SK-N-SH (cell line): ENCODE measurements around the gene B3GAT3. TPM values are rescaled to one million over a fixed set of nuclear protein-coding genes. Genes with fewer than 3 reads are reported as not detected.

Experiments used
- CTCF ChIA-PET: fragments of 300-600, 350-600 bp; formaldehyde crosslinking; extraction: SDS; loops from one replicate; lab custom pipeline; 2021; lab: Yijun Ruan, JAX
- POLR2A ChIA-PET: fragments of 350-600 bp; sonication (Branson Sonifier 250); formaldehyde crosslinking; extraction: SDS; loops from one replicate; lab custom pipeline; 2020; ENCODE audit warnings: antibody characterized with exemption, inconsistent platforms; lab: Yijun Ruan, JAX
- DNase-seq: peaks from one replicate; pipeline ENCODE4 v3.0.0; 2012
- H2AFZ ChIP-seq: fragments of 200-600 bp; sonication (generic); 2 replicates; pipeline ENCODE4 v1.8.1; 2016; ENCODE audit warnings: antibody characterized with exemption, mild to moderate bottlenecking, low read depth
- H3F3A ChIP-seq: fragments of 200-600 bp; sonication (generic); replicated peaks from 2 replicates; pipeline ENCODE3; 2016; ENCODE audit warnings: antibody characterized with exemption, mild to moderate bottlenecking; ENCODE audit not compliant: insufficient read depth
- H3K27ac ChIP-seq, 2 experiments: fragments of 200-500 bp in 1 of 2; fragments of 200-600 bp in 1 of 2; sonication (Bioruptor generic) in 1 of 2; sonication (generic), shearing (Covaris generic) in 1 of 2; 2 replicates each; pipeline versions ENCODE4 v1.5.1 to v1.6.1; 2014 to 2016; ENCODE audit warnings: low read depth in 2 of 2, inconsistent platforms in 1 of 2, low read length in 1 of 2, mild to moderate bottlenecking in 1 of 2, mixed read lengths in 1 of 2
- H3K27me3 ChIP-seq: fragments of 200-600 bp; sonication (generic), shearing (Covaris generic); 2 replicates; pipeline ENCODE4 v1.6.1; 2016; ENCODE audit warnings: mixed run types; ENCODE audit not compliant: insufficient read depth
- H3K36me3 ChIP-seq, 2 experiments: fragments of 200-500 bp in 1 of 2; fragments of 200-600 bp in 1 of 2; sonication (Bioruptor generic) in 1 of 2; sonication (generic) in 1 of 2; replicated peaks in 1 of 2; 2 replicates each; pipeline versions ENCODE3 to v1.5.1; 2014 to 2016; ENCODE audit warnings: low read length in 1 of 2, mild to moderate bottlenecking in 1 of 2; ENCODE audit not compliant: insufficient read depth in 2 of 2, control insufficient read depth in 1 of 2
- H3K4me1 ChIP-seq, 2 experiments: fragments of 200-500 bp in 1 of 2; fragments of 200-600 bp in 1 of 2; sonication (Bioruptor generic) in 1 of 2; sonication (generic), shearing (Covaris generic) in 1 of 2; 2 replicates each; pipeline versions ENCODE4 v1.5.1 to v1.6.1; 2014 to 2016; ENCODE audit warnings: low read depth in 1 of 2, low read length in 1 of 2, mixed run types in 1 of 2; ENCODE audit not compliant: insufficient read depth in 2 of 2, control insufficient read depth in 1 of 2
- H3K4me2 ChIP-seq: fragments of 200-600 bp; sonication (generic), shearing (Covaris generic); 2 replicates; pipeline ENCODE4 v1.6.1; 2017; ENCODE audit warnings: mixed run types
- H3K4me3 ChIP-seq, 2 experiments: fragments of 200-500 bp in 1 of 2; fragments of 200-600 bp in 1 of 2; sonication (Bioruptor generic) in 1 of 2; sonication (generic), shearing (Covaris generic) in 1 of 2; 2 replicates each; pipeline versions ENCODE4 v1.5.1 to v1.8.1; 2014 to 2016; ENCODE audit warnings: low read depth in 2 of 2, inconsistent platforms in 1 of 2, low read length in 1 of 2, mild to moderate bottlenecking in 1 of 2, mixed read lengths in 1 of 2, moderate library complexity in 1 of 2
- H3K79me2 ChIP-seq: fragments of 200-600 bp; sonication (generic); 2 replicates; pipeline ENCODE4 v1.8.1; 2017; ENCODE audit warnings: mild to moderate bottlenecking; ENCODE audit not compliant: insufficient read depth
- H3K9ac ChIP-seq: fragments of 200-600 bp; sonication (generic); 2 replicates; pipeline ENCODE4 v1.6.1; 2017; ENCODE audit warnings: mixed run types
- H3K9me2 ChIP-seq: fragments of 200-600 bp; sonication (generic); 2 replicates; pipeline ENCODE4 v1.6.1; 2017; ENCODE audit warnings: mixed run types
- H3K9me3 ChIP-seq: fragments of 200-600 bp; sonication (generic); 2 replicates; pipeline ENCODE4 v1.6.1; 2017; ENCODE audit warnings: mixed run types, mild to moderate bottlenecking, moderate library complexity
- H4K20me1 ChIP-seq: fragments of 200-600 bp; sonication (generic); 2 replicates; pipeline ENCODE4 v1.6.1; 2017; ENCODE audit warnings: mild to moderate bottlenecking, mixed run types; ENCODE audit not compliant: insufficient read depth
- CHD2 ChIP-seq: fragments of 150-350 bp; IDR thresholded peaks from 2 replicates; pipeline ENCODE4 v1.6.1; 2018; ENCODE audit warnings: low read length; ENCODE audit not compliant: partially characterized antibody
- ELF1 ChIP-seq: IDR thresholded peaks from 2 replicates; pipeline ENCODE4 v1.4.0; 2012
- EP300 ChIP-seq, 2 experiments: IDR thresholded peaks; 2 replicates each; pipeline versions ENCODE4 v1.4.0 to v1.6.1; 2012; ENCODE audit warnings: borderline replicate concordance in 1 of 2, low read depth in 1 of 2, low read length in 1 of 2
- FOSL2 ChIP-seq: IDR thresholded peaks from 2 replicates; pipeline ENCODE4 v1.4.0; 2012; ENCODE audit warnings: low read depth, mild to moderate bottlenecking, moderate library complexity, borderline replicate concordance
- FOXJ3 ChIP-seq: sonication (generic); formaldehyde crosslinking; IDR thresholded peaks from 2 replicates; pipeline ENCODE4 v1.5.1; 2020; ENCODE audit warnings: mild to moderate bottlenecking, missing genetic modification reagents
- JUND ChIP-seq: IDR thresholded peaks from 2 replicates; pipeline ENCODE4 v1.4.0; 2012
- NFIC ChIP-seq: IDR thresholded peaks from 2 replicates; pipeline ENCODE4 v1.4.0; 2012; ENCODE audit warnings: borderline replicate concordance
- NRF1 ChIP-seq: IDR thresholded peaks from 2 replicates; pipeline ENCODE4 v1.6.1; 2012; ENCODE audit warnings: low read depth, mild to moderate bottlenecking, low read length
- POLR2AphosphoS5 ChIP-seq: IDR thresholded peaks from 2 replicates; pipeline ENCODE4 v1.6.1; 2012; ENCODE audit warnings: low read depth, low read length
- RAD21 ChIP-seq: IDR thresholded peaks from 2 replicates; pipeline ENCODE4 v1.6.1; 2012; ENCODE audit warnings: mild to moderate bottlenecking, low read length
- RFX5 ChIP-seq: IDR thresholded peaks from 2 replicates; pipeline ENCODE4 v1.6.1; 2012; ENCODE audit warnings: mild to moderate bottlenecking, improper control_type of control experiment, low read length
- SIN3A ChIP-seq: IDR thresholded peaks from 2 replicates; pipeline ENCODE4 v1.6.1; 2012; ENCODE audit warnings: low read depth, mild to moderate bottlenecking, low read length, moderate library complexity, borderline replicate concordance
- TAF1 ChIP-seq: IDR thresholded peaks from 2 replicates; pipeline ENCODE4 v1.6.1; 2012; ENCODE audit warnings: low read depth, mild to moderate bottlenecking, low read length, moderate library complexity, borderline replicate concordance
- TCF12 ChIP-seq: IDR thresholded peaks from 2 replicates; pipeline ENCODE4 v1.4.0; 2012
- USF1 ChIP-seq: IDR thresholded peaks from 2 replicates; pipeline ENCODE4 v1.4.0; 2012; ENCODE audit warnings: low read depth, borderline replicate concordance
- USF2 ChIP-seq: fragments of 150-350 bp; IDR thresholded peaks from 2 replicates; pipeline ENCODE4 v1.6.1; 2017; ENCODE audit warnings: antibody characterized with exemption, low read length, low read depth, borderline replicate concordance
- YY1 ChIP-seq: IDR thresholded peaks from 2 replicates; pipeline ENCODE4 v1.4.0; 2012; ENCODE audit warnings: low read depth, mild to moderate bottlenecking
- WGBS: methylation state at CpG from one replicate; pipeline ENCODE4 v1.1.6; 2017; ENCODE audit warnings: low lambda C conversion rate; 5-methylcytosine and 5-hydroxymethylcytosine counted together
- polyA plus RNA-seq, 3 experiments: library from polyadenylated mRNA; depleted of rRNA; stranded (reverse); fragments of >200 nt; gene quantifications; 2 replicates each; pipeline ENCODE4 v1.2.3, GENCODE V29; 2012
- TF ChIP-seq, protein P1 (sequence below): IDR thresholded peaks from 2 replicates; pipeline ENCODE4; 2012
- TF ChIP-seq, protein P2 (sequence below): fragments of 200-600 bp; sonication (generic); IDR thresholded peaks from 2 replicates; pipeline ENCODE4 v1.6.1; 2017; ENCODE audit warnings: antibody characterized with exemption, mild to moderate bottlenecking, moderate library complexity

Gene B3GAT3
- polyA plus RNA-seq, 1 of the 3 experiments (the other 2 are of a cell fraction) = 104 TPM

DNA sequence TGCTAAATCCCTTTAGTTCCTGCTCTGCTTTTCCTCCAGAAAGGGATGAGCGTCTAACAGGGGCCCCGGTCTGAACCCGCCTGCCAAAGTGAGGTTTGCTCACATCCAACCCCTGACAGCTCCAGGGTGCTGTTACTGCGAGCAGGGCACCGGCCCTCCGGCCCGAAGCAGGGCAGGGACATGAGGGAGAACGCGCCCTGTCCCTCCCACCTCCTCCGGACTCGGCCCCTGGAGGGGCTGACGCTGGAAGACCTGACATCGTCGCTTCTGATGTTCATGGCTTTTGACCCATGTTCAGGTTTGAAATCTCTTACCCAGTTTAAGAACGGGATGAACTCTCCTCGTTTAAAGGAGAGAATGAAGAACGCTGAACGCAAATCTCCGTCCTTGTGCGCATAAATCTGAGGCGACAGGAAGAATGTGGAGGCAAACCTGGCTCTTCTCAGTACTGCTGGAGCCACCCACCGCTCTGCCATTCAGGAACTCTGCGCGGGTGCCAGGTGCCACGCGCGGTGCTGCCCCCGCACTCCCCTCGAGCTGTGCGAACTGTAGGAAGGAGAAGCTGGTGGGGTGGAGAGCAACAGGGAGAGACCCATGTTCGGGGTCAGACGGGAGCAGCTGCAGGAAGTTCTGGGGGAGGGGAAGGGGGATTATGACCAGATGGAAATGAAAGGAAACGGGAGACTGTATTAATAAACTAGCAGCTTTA, 47.3 kb downstream of the B3GAT3 start:
- DNase-seq = peak; percentile 67
- WGBS = 38% methylated on average over 25 of the region's 33 CpGs
- peak overlapping the region; percentile 80 for H3K4me2 ChIP-seq
- no peak for TF ChIP-seq TAF1
- no peak for TF ChIP-seq NFIC
- no peak for TF ChIP-seq USF1
- H3K27ac ChIP-seq = peak overlapping the region; percentile 83 to 87
- peak overlapping the region; percentile 82 for H3K9ac ChIP-seq
- H3K36me3 ChIP-seq = peaks cover 34 to 57% of the 10 kb centered on the region in 2 experiments
- no peaks in the 10 kb centered on the region for H3K9me2 ChIP-seq
- ChIA-PET POLR2A (interaction anchor here (0.6 to 2.0 kb wide), 25 partner anchors 9 to 759 kb away, joined by 3 to 47 read pairs (median 4); partner anchors contain the start of genes AHNAK, B3GAT3, C11orf98 and CSKMT), CTCF (interaction anchor here (0.7 to 3.2 kb wide), 7 partner anchors 13 to 180 kb away, joined by 3 to 14 read pairs (median 3); partner anchors contain the start of gene TUT1)
- H4K20me1 ChIP-seq = peaks cover 27% of the 10 kb centered on the region
- peaks cover 13% of the 10 kb centered on the region for H3F3A ChIP-seq
- H2AFZ ChIP-seq = peak overlapping the region; percentile 61
- peaks cover 60% of the 10 kb centered on the region for H3K79me2 ChIP-seq
- no peaks in the 10 kb centered on the region for H3K9me3 ChIP-seq
- H3K4me3 ChIP-seq = peak overlapping the region; percentile 52 to 63
- H3K4me1 ChIP-seq = peaks cover 19 to 28% of the 10 kb centered on the region in 2 experiments; a peak in 3 of 4 replicates
- H3K27me3 ChIP-seq = no peaks in the 10 kb centered on the region

DNA sequence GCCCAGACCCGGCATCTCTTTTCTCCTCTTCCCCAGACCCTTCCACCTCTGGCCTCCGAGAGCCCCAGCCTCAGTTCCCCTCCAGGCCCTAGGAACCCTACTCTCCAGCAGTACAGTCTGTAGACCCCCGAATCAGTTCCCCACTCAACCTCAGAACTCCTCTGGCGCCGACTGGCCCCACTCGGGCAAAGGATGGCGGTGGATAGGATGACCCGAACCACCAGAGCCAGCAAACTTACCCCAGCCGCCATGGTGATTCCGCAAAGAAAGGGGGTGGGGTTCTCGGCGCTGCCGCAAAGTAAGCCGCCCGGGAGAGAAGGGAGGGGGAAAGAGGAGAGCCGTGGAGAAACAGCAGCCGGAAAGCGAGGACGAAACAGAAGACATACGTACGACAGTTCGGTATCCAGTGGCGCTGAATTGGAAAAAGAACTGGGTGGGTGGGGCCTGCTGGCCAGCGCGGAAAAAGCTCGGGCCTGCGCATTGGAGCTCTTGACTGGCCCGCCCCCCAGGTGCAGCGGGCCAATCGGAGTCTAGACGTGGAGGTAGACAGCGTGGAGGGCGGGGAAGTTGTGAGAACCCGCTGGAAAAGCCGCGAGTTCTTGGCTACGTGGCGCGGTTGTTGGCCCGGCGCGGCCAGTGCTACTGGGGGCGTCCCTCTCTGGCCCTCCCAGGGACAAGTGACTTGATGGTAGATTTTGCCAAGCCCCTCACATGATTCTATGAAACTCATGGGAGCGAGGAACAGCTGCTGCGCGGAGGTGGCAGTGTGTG, 48.0 kb downstream of the B3GAT3 start, which contains the start of gene EEF1G:
Gene EEF1G, minus strand, starts transcription at position 300 of the 771 bp plus-strand sequence. Its CDS starts 49 bp downstream, at position 251.
- peak; percentile 99 for DNase-seq
- ChIA-PET POLR2A (interaction anchor here (0.6 to 2.0 kb wide), 27 partner anchors 8 to 758 kb away, joined by 3 to 47 read pairs (median 4); partner anchors contain the start of genes AHNAK, B3GAT3, C11orf98 and CSKMT), CTCF (interaction anchor here (0.7 to 3.2 kb wide), 6 partner anchors 13 to 298 kb away, joined by 3 to 14 read pairs (median 4); partner anchors contain the start of gene TUT1)
- no peaks in the 10 kb centered on the region for H3K9me3 ChIP-seq
- peak within 1 kb of the TSS; percentile 83 to 87 for H3K27ac ChIP-seq
- peak within 1 kb of the TSS; percentile 83 to 93 for H3K4me3 ChIP-seq
- peaks cover 67% of the 10 kb centered on the region for H3K79me2 ChIP-seq
- H3K9ac ChIP-seq = peak within 1 kb of the TSS; percentile 88
- H3K36me3 ChIP-seq = peaks cover 40 to 55% of the 10 kb centered on the region in 2 experiments
- peaks cover 18% of the 10 kb centered on the region for H3F3A ChIP-seq
- peak within 1 kb of the TSS; percentile 95 for H3K4me2 ChIP-seq
- no peaks in the 10 kb centered on the region for H3K27me3 ChIP-seq
- peaks cover 33% of the 10 kb centered on the region for H4K20me1 ChIP-seq
- no peaks in the 10 kb centered on the region for H3K9me2 ChIP-seq
- WGBS = under 1% methylated on average over 40 of the region's 46 CpGs
- H3K4me1 ChIP-seq = peaks cover 19 to 28% of the 10 kb centered on the region in 2 experiments; a peak in 3 of 4 replicates
- peak within 1 kb of the TSS; percentile 61 for H2AFZ ChIP-seq
- TF ChIP-seq YY1 = peak; percentile 91
- TF ChIP-seq, protein P1, sequence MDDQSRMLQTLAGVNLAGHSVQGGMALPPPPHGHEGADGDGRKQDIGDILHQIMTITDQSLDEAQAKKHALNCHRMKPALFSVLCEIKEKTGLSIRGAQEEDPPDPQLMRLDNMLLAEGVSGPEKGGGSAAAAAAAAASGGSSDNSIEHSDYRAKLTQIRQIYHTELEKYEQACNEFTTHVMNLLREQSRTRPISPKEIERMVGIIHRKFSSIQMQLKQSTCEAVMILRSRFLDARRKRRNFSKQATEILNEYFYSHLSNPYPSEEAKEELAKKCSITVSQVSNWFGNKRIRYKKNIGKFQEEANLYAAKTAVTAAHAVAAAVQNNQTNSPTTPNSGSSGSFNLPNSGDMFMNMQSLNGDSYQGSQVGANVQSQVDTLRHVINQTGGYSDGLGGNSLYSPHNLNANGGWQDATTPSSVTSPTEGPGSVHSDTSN = 0 out of 2 replicates have a peak, but pooled peaks have one; percentile 1
- peak; percentile 15 to 41; a peak in 2 of 4 replicates for TF ChIP-seq EP300 (IDR thresholded peaks at IDR 0.05; ENCODE audit: borderline replicate concordance in 1 of 2, low read depth in 1 of 2, low read length in 1 of 2)
- TF ChIP-seq JUND = 0 out of 2 replicates have a peak, but pooled peaks have one; percentile 4
- TF ChIP-seq CHD2 = peak; percentile 96
- TF ChIP-seq FOSL2 = no peak
- TF ChIP-seq FOXJ3 (CRISPR knock-in tag) = no peak
- peak; percentile 31; the same call in 1 of the 2 replicates for TF ChIP-seq TCF12
- TF ChIP-seq USF2 = no peak
- peak; percentile 100 for TF ChIP-seq TAF1
- TF ChIP-seq ELF1 = no peak; the same call in 1 of the 2 replicates
- peak; percentile 74; the same call in 1 of the 2 replicates for TF ChIP-seq SIN3A
- peak; percentile 95 for TF ChIP-seq POLR2AphosphoS5
- TF ChIP-seq, protein P2, sequence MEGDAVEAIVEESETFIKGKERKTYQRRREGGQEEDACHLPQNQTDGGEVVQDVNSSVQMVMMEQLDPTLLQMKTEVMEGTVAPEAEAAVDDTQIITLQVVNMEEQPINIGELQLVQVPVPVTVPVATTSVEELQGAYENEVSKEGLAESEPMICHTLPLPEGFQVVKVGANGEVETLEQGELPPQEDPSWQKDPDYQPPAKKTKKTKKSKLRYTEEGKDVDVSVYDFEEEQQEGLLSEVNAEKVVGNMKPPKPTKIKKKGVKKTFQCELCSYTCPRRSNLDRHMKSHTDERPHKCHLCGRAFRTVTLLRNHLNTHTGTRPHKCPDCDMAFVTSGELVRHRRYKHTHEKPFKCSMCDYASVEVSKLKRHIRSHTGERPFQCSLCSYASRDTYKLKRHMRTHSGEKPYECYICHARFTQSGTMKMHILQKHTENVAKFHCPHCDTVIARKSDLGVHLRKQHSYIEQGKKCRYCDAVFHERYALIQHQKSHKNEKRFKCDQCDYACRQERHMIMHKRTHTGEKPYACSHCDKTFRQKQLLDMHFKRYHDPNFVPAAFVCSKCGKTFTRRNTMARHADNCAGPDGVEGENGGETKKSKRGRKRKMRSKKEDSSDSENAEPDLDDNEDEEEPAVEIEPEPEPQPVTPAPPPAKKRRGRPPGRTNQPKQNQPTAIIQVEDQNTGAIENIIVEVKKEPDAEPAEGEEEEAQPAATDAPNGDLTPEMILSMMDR = no peak
- no peak for TF ChIP-seq RFX5
- TF ChIP-seq NRF1 = peak; percentile 96
- no peak for TF ChIP-seq RAD21
- no peak for TF ChIP-seq USF1
